ENCODE data around the gene ARSK. TPM values are rescaled to one million over a fixed set of nuclear protein-coding genes. Genes with fewer than 3 reads are reported as not detected.

ARSK gene
- total and polyA plus RNA-seq, 12 donors: 2.3 to 15.3 (median 7.7) TPM

DNA sequence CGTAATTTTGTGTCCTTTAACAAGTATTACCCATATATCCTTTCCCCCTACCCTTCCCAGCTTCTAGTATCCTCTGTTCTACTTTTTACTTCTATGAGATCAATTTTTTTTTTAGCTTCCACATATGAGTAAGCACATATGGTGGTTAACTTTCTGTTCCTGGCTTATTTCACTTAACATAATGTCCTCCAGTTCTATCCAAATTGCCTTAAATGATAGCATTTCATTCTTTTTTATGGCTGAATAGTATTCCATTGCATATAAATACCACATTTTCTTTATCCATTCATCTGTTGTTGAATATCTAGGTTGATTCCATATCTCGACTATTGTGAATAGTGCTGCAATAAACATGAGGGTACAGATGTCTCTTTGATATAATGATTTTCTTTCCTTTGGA, 36.5 kb upstream of the ARSK start:
- DNase-seq: no peak
- H3K9me3 ChIP-seq (replicated peaks in 1 of 3): no peaks in the 10 kb centered on the region

DNA sequence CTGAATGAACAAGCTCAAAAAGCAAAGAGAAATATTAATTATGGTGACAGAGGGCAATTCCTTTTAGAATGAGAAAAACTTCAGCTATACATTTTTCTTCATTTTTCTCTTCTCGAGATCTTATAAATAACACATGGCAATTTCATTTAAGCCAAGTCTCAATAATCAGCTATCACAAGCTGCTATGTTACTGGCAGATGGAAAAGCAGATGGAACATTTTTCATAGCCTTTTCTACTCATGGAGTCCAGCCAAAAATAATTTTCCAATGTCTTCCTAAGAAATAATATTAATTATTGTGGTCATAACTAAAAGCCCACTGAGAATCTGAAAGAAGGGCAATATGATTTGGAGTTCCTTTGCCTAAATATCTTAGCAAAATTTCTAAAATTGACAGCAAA, 35.8 kb upstream of the ARSK start:
- TF ChIP-seq, protein P1, sequence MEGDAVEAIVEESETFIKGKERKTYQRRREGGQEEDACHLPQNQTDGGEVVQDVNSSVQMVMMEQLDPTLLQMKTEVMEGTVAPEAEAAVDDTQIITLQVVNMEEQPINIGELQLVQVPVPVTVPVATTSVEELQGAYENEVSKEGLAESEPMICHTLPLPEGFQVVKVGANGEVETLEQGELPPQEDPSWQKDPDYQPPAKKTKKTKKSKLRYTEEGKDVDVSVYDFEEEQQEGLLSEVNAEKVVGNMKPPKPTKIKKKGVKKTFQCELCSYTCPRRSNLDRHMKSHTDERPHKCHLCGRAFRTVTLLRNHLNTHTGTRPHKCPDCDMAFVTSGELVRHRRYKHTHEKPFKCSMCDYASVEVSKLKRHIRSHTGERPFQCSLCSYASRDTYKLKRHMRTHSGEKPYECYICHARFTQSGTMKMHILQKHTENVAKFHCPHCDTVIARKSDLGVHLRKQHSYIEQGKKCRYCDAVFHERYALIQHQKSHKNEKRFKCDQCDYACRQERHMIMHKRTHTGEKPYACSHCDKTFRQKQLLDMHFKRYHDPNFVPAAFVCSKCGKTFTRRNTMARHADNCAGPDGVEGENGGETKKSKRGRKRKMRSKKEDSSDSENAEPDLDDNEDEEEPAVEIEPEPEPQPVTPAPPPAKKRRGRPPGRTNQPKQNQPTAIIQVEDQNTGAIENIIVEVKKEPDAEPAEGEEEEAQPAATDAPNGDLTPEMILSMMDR (IDR thresholded peaks at IDR 0.05): no peak
- Histone ChIP-seq H3K9me3 (replicated peaks in 1 of 3) (no peaks in the 10 kb centered on the region), H3K4me3 (no peak overlapping the region), H3K36me3 (replicated peaks in 1 of 2) (peaks cover 0 to 41% of the 10 kb centered on the region in 2 donors), H3K27ac (no peak overlapping the region), H3K27me3 (no peaks in the 10 kb centered on the region), H3K4me1 (replicated peaks in 1 of 2) (no peaks in the 10 kb centered on the region)
- DNase-seq: no peak
- intact Hi-C loops (cut with DNase I): no loop called here
- WGBS, 4 donors: 77 to 92% (median 86%) methylated on average over 1 of the region's 1 CpG

More for the DNA sequence above, 36.5 kb upstream of the ARSK start:
- no peaks in the 10 kb centered on the region for H3K27me3 ChIP-seq
- H3K4me3 ChIP-seq: no peak overlapping the region
- intact Hi-C loops (cut with DNase I): no loop called here
- peaks cover 0 to 37% of the 10 kb centered on the region in 2 donors for H3K36me3 ChIP-seq (replicated peaks in 1 of 2)
- H3K4me1 ChIP-seq (replicated peaks in 1 of 2): no peaks in the 10 kb centered on the region
- H3K27ac ChIP-seq: no peak overlapping the region
- WGBS, 4 donors: 97 to 100% (median 98%) methylated on average over 2 of the region's 2 CpGs
- no peak for TF ChIP-seq POLR2A (IDR thresholded peaks at IDR 0.05)
- TF ChIP-seq, protein P1 (IDR thresholded peaks at IDR 0.05): no peak

DNA sequence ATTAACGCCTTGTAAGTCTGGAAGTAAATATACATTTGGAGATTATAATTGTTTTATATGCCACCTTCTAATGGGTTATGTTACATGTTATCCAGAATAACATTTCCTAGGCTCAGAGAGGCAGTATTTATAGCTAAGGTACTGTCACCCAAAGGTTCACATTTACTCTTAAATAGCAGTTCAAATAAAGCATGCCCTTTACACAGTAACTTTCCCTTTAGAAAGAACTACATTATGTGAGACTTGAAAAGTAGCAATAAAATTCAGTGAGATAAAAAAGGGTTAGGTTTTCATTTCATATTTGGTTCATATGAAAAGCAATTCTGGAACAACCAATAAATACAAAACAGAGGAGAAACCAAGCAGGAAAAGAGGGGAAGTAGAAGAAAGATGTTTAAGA, 35.2 kb upstream of the ARSK start:
- Histone ChIP-seq H3K36me3 (replicated peaks in 1 of 2) (peaks cover 0 to 46% of the 10 kb centered on the region in 2 donors), H3K9me3 (replicated peaks in 1 of 3) (no peaks in the 10 kb centered on the region), H3K27me3 (no peaks in the 10 kb centered on the region), H3K27ac (no peak overlapping the region), H3K4me3 (no peak overlapping the region), H3K4me1 (replicated peaks in 1 of 2) (no peaks in the 10 kb centered on the region)
- DNase-seq: no peak
- TF ChIP-seq, protein P1 (IDR thresholded peaks at IDR 0.05): no peak
- no peak for TF ChIP-seq POLR2A (IDR thresholded peaks at IDR 0.05)
- 95 to 100% (median 97%) methylated on average over 1 of the region's 1 CpG for WGBS, 4 donors
- intact Hi-C loops (cut with DNase I): no loop called here

DNA sequence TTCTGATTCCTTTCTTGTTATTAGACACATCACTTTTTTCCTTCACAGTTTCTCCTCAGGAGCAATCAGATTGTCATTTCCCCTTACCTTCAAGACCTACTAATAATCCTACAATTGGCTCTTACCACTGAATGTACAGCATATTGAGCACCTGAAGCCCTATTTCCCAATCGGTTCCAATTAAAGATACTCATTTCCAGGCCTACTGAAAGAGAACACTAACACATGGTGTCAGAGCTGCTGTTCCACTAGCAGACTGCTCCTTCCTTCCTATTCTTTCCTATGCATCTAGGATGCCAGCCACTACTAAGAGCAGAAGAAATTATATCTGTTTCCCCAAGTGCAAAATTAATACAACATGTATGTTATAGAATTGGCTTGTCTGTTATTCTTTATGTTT, 34.7 kb upstream of the ARSK start:
- 82 to 100% (median 88%) methylated on average over 1 of the region's 1 CpG for WGBS, 4 donors
- H3K27me3 ChIP-seq: no peaks in the 10 kb centered on the region
- H3K4me3 ChIP-seq: no peak overlapping the region
- intact Hi-C loops (cut with DNase I): no loop called here
- no peak for TF ChIP-seq POLR2A (IDR thresholded peaks at IDR 0.05)
- TF ChIP-seq, protein P1 (IDR thresholded peaks at IDR 0.05): no peak
- H3K27ac ChIP-seq: no peak overlapping the region
- H3K4me1 ChIP-seq (replicated peaks in 1 of 2): no peaks in the 10 kb centered on the region
- H3K9me3 ChIP-seq (replicated peaks in 1 of 3): no peaks in the 10 kb centered on the region
- no peak for DNase-seq
- peaks cover 0 to 50% of the 10 kb centered on the region in 2 donors for H3K36me3 ChIP-seq (replicated peaks in 1 of 2)
